ENCODE data around the gene MMS19. TPM values are rescaled to one million over a fixed set of nuclear protein-coding genes. Genes with fewer than 3 reads are reported as not detected.

Gene MMS19
- total RNA-seq, 1 donor: 82.0 TPM

- no peak overlapping the region for H3K4me3 ChIP-seq (ENCODE audit: low read depth, low read length)
- TF ChIP-seq CTCF (IDR thresholded peaks at IDR 0.05; ENCODE audit: insufficient read depth, low read depth, low read length): no peak
- no peak for DNase-seq (ENCODE audit: low read depth)
Observed at GRCh38 chr10:97510686-97511085, 12.5 kb upstream of the MMS19 start.

GRCh38 chr10:97509120-97509680 lies 11.0 kb upstream of the MMS19 start:
- DNase-seq (ENCODE audit: low read depth): no peak
- no peak for TF ChIP-seq CTCF (IDR thresholded peaks at IDR 0.05; ENCODE audit: insufficient read depth, low read depth, low read length)
- H3K4me3 ChIP-seq (ENCODE audit: low read depth, low read length): no peak overlapping the region

- no peak overlapping the region for H3K4me3 ChIP-seq (ENCODE audit: low read depth, low read length)
- no peak for TF ChIP-seq CTCF (IDR thresholded peaks at IDR 0.05; ENCODE audit: insufficient read depth, low read depth, low read length)
- peak; percentile 49 for DNase-seq (ENCODE audit: low read depth)
Observed at GRCh38 chr10:97508342-97508741, 10.1 kb upstream of the MMS19 start.

- H3K4me3 ChIP-seq (ENCODE audit: low read depth, low read length): no peak overlapping the region
- no peak for DNase-seq (ENCODE audit: low read depth)
- TF ChIP-seq CTCF (IDR thresholded peaks at IDR 0.05; ENCODE audit: insufficient read depth, low read depth, low read length): no peak
Observed at GRCh38 chr10:97506199-97506991, 8.2 kb upstream of the MMS19 start.

- no peak for TF ChIP-seq CTCF (IDR thresholded peaks at IDR 0.05; ENCODE audit: insufficient read depth, low read depth, low read length)
- H3K4me3 ChIP-seq (ENCODE audit: low read depth, low read length): no peak overlapping the region
- DNase-seq (ENCODE audit: low read depth): no peak
Observed at GRCh38 chr10:97505152-97505551, 6.9 kb upstream of the MMS19 start.

GRCh38 chr10:97503406-97503805 lies 5.2 kb upstream of the MMS19 start:
- no peak overlapping the region for H3K4me3 ChIP-seq (ENCODE audit: low read depth, low read length)
- no peak for DNase-seq (ENCODE audit: low read depth)
- no peak for TF ChIP-seq CTCF (IDR thresholded peaks at IDR 0.05; ENCODE audit: insufficient read depth, low read depth, low read length)

Measured in fibroblast of villous mesenchyme (primary cell).